Mesenchymal stem cell (in vitro differentiated cells and primary cell): ENCODE data around the gene SEC14L5.

Experiments used
- DNase-seq: peaks from one replicate; pipeline ENCODE4 v3.0.0-alpha.2; 2013
- H2AFZ ChIP-seq: one replicate; pipeline ENCODE4 v1.6.1; 2013; ENCODE audit warnings: low read depth, mild to moderate bottlenecking, control low read depth, inconsistent platforms, low read length, moderate library complexity
- H2AK5ac ChIP-seq: 2 replicates; pipeline ENCODE4 v1.6.1; 2013; ENCODE audit warnings: low read length, moderate library complexity, mild to moderate bottlenecking, inconsistent platforms; ENCODE audit not compliant: severe bottlenecking
- H2BK120ac ChIP-seq: one replicate; pipeline ENCODE4 v1.6.1; 2013; ENCODE audit warnings: low read depth, mild to moderate bottlenecking, inconsistent platforms, low read length, moderate library complexity
- H2BK12ac ChIP-seq, 2 experiments: one replicate each; pipeline ENCODE4 v1.6.1; 2013; ENCODE audit warnings: inconsistent platforms in 2 of 2, low read length in 2 of 2, mild to moderate bottlenecking in 2 of 2, moderate library complexity in 2 of 2, control low read depth in 1 of 2
- H2BK15ac ChIP-seq: one replicate; pipeline ENCODE4 v1.6.1; 2013; ENCODE audit warnings: mild to moderate bottlenecking, low read depth, inconsistent platforms; ENCODE audit not compliant: poor library complexity, severe bottlenecking
- H2BK5ac ChIP-seq: 2 replicates; pipeline ENCODE4 v1.6.1; 2013; ENCODE audit warnings: low read depth, mild to moderate bottlenecking, low read length, control low read depth, inconsistent platforms; ENCODE audit not compliant: poor library complexity, severe bottlenecking
- H3K14ac ChIP-seq, 2 experiments: one replicate each; pipeline ENCODE4 v1.6.1; 2013; ENCODE audit warnings: inconsistent platforms in 2 of 2, low read length in 2 of 2, control low read depth in 1 of 2, mild to moderate bottlenecking in 1 of 2, moderate library complexity in 1 of 2
- H3K18ac ChIP-seq, 2 experiments: one replicate each; pipeline ENCODE4 v1.6.1; 2013; ENCODE audit warnings: inconsistent platforms in 2 of 2, low read length in 2 of 2, control low read depth in 1 of 2, low read depth in 1 of 2, mild to moderate bottlenecking in 1 of 2
- H3K23ac ChIP-seq, 2 experiments: one replicate each; pipeline ENCODE4 v1.6.1; 2013; ENCODE audit warnings: inconsistent platforms in 2 of 2, low read length in 2 of 2, mild to moderate bottlenecking in 2 of 2, moderate library complexity in 2 of 2, control low read depth in 1 of 2
- H3K27ac ChIP-seq: 2 replicates; pipeline ENCODE4 v1.5.1; 2013; ENCODE audit warnings: mild to moderate bottlenecking, moderate library complexity, low read length, control low read depth, inconsistent platforms; ENCODE audit not compliant: poor library complexity, severe bottlenecking
- H3K27me3 ChIP-seq, 2 experiments: 2 replicates each; pipeline versions ENCODE4 v1.6.1 to v1.7.0; 2013; ENCODE audit warnings: low read length in 2 of 2, mild to moderate bottlenecking in 2 of 2, moderate library complexity in 2 of 2, control low read depth in 1 of 2, inconsistent platforms in 1 of 2; ENCODE audit not compliant: control insufficient read depth in 1 of 2, insufficient read depth in 1 of 2
- H3K36me3 ChIP-seq, 2 experiments: 2 replicates each; pipeline versions ENCODE4 v1.6.1 to v1.7.0; 2013; ENCODE audit warnings: low read length in 2 of 2, control low read depth in 1 of 2, inconsistent platforms in 1 of 2, low read depth in 1 of 2, mild to moderate bottlenecking in 1 of 2; ENCODE audit not compliant: insufficient read depth in 2 of 2, control insufficient read depth in 1 of 2
- H3K4ac ChIP-seq, 2 experiments: one replicate each; pipeline ENCODE4 v1.6.1; 2013; ENCODE audit warnings: inconsistent platforms in 2 of 2, low read length in 2 of 2, mild to moderate bottlenecking in 2 of 2, moderate library complexity in 2 of 2, control low read depth in 1 of 2, low read depth in 1 of 2
- H3K4me1 ChIP-seq: 2 replicates; pipeline ENCODE4 v1.6.1; 2013; ENCODE audit warnings: low read depth, low read length, control low read depth; ENCODE audit not compliant: control insufficient read depth, insufficient read depth
- H3K4me2 ChIP-seq: 2 replicates; pipeline ENCODE4 v1.6.1; 2013; ENCODE audit warnings: low read length, mild to moderate bottlenecking, inconsistent platforms; ENCODE audit not compliant: poor library complexity, severe bottlenecking
- H3K4me3 ChIP-seq, 2 experiments: 2 replicates each; pipeline versions ENCODE4 v1.5.1 to v1.7.0; 2013; ENCODE audit warnings: low read length in 2 of 2, mild to moderate bottlenecking in 2 of 2, control low read depth in 1 of 2, low read depth in 1 of 2; ENCODE audit not compliant: insufficient read depth in 1 of 2
- H3K79me1 ChIP-seq: replicated peaks from 2 replicates; pipeline ENCODE4 v1.6.1; 2013; ENCODE audit warnings: mild to moderate bottlenecking, control low read depth, low read length, inconsistent platforms; ENCODE audit not compliant: poor library complexity, severe bottlenecking
- H3K9ac ChIP-seq: 2 replicates; pipeline ENCODE4 v1.7.0; 2013; ENCODE audit warnings: mild to moderate bottlenecking, low read length, moderate library complexity
- H3K9me3 ChIP-seq: 2 replicates; pipeline ENCODE4 v1.7.0; 2013; ENCODE audit warnings: mild to moderate bottlenecking, low read length; ENCODE audit not compliant: control insufficient read depth
- H4K8ac ChIP-seq: one replicate; pipeline ENCODE4 v1.6.1; 2013; ENCODE audit warnings: inconsistent platforms, mild to moderate bottlenecking, low read length, moderate library complexity
- H4K91ac ChIP-seq: one replicate; pipeline ENCODE4 v1.6.1; 2013; ENCODE audit warnings: mild to moderate bottlenecking, low read length, inconsistent platforms
- WGBS: methylation state at CpG from one replicate; pipeline ENCODE4 v1.1.7; 2013; ENCODE audit warnings: mixed read lengths; 5-methylcytosine and 5-hydroxymethylcytosine counted together

The SEC14L5 gene

DNA sequence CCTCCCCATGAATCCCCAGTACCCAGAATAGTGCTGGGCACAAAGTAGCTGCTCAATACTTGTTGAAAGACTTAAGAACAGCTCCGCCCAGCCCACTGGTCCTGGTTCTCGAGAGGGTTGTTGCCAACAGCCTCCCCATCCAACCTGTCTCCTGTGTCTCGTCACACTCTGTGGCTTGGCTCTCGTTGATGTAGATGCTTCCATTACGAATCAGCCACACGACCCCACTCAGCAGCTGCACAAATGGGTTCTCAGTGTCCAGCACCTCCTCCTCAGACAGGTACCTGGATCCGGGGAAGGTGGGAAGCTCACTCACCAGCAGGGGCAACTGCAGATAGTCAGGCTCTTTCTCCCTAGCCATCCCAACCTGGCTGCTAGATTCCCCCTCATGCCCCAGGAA lies 73.5 kb downstream of the SEC14L5 start:
- Histone ChIP-seq H3K18ac (no peak overlapping the region), H3K27me3 (peaks cover 0 to 8% of the 10 kb centered on the region in 2 experiments), H3K23ac (no peak overlapping the region), H3K36me3 (peaks cover 12 to 35% of the 10 kb centered on the region in 2 experiments), H3K4ac (no peak overlapping the region), H3K4me2 (no peak overlapping the region), H4K91ac (no peak overlapping the region), H2AFZ (no peak overlapping the region), H2BK120ac (no peak overlapping the region), H2BK15ac (no peak overlapping the region), H3K9me3 (no peaks in the 10 kb centered on the region), H3K14ac (no peak overlapping the region), H2BK12ac (no peak overlapping the region), H3K4me3 (no peak overlapping the region), H3K4me1 (peaks cover 7% of the 10 kb centered on the region), H3K27ac (no peak overlapping the region), H2BK5ac (no peak overlapping the region), H4K8ac (no peak overlapping the region), H3K9ac (no peak overlapping the region), H2AK5ac (no peak overlapping the region), H3K79me1 (peaks cover 20% of the 10 kb centered on the region)
- no peak for DNase-seq
- WGBS, result 77% methylated on average over 7 of the region's 7 CpGs

DNA sequence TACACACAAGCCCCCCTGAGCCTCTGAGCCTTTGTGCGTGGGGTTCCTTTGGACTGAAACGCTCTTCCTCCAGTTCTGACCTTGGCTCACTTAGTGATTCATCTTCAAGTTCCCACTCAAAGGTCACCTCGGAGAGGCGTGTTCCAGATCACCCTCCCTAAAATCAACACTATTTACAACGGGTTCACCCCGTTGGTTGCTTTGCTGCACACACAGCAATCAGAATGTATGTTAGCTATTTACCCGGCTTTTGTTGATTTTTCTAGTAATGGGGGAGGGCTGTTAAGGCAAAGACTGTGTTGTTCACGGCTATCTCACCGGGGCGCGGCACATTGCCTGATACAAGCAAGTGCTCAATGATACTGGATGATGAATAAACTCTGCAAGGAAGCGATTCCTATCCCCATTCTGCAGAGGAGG lies 74.6 kb downstream of the SEC14L5 start:
- WGBS, result 73% methylated on average over 12 of the region's 12 CpGs

DNA sequence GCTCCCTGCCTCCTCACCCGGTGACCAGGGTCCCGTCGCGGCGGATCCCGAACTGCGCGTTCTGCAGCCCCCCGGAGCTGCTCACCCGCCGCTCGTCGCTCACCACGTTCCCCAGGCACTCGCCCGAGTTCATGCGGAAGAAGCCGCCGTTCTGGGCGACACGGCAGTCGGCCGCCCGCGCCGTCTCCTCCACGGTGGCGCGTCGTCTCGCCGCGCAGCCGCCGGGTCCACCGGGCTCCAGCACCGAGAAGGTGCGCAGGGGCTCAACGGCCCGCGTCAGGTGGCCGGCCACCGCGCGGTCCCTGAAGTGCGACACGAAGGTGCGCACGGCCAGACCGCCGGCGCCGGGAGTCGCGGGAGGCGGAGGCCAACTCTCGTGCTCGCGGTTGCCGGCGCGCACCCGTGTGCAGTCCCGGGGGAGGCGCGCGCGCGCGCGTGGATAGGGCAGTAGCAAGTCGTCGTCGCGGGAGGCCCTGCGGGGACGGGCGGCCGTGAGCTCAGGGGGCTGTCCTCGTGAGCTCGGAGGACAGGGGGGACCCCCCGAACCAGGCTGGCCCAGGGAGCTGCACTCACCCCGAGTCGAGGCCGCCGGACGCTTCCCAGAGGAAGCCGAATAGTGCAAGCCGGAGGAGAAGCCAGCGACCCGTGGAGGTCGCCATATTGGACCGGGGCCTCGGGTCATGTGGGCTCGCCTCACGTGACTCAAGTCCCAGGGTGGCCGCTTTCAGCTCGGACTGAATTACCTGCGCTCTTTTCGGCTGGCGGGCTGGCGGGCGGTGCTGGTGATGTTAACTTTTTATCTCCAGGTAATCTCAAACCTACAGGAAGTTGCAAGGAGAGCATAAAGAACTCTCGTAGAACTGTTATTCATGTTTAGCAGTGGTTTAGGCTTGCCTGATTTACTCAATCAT lies 75.4 kb downstream of the SEC14L5 start, which contains the start of gene NAGPA:
TSS of gene NAGPA (minus strand) at position 680 of the 911 bp plus-strand sequence. CDS start at position 659, 21 bp downstream.
- peaks cover 0 to 8% of the 10 kb centered on the region in 2 experiments for H3K27me3 ChIP-seq
- peak within 1 kb of the TSS; percentile 68 to 70 for H3K4ac ChIP-seq
- under 1% methylated on average over 99 of the region's 104 CpGs for WGBS

More for the DNA sequence above, 74.6 kb downstream of the SEC14L5 start:
- H3K4me2 ChIP-seq, result peak overlapping the region; percentile 91
- no peak overlapping the region for H4K91ac ChIP-seq
- peak overlapping the region; percentile 82 to 91 for H3K4me3 ChIP-seq
- no peak overlapping the region for H2BK15ac ChIP-seq
- peaks cover 20% of the 10 kb centered on the region for H3K79me1 ChIP-seq
- H2BK5ac ChIP-seq, result no peak overlapping the region
- no peak overlapping the region for H2BK12ac ChIP-seq
- H3K23ac ChIP-seq, result no peak overlapping the region
- no peak overlapping the region for H2BK120ac ChIP-seq
- H3K18ac ChIP-seq, result no peak overlapping the region
- H3K4ac ChIP-seq, result no peak overlapping the region
- no peak overlapping the region for H2AK5ac ChIP-seq
- H3K27me3 ChIP-seq, result peaks cover 0 to 8% of the 10 kb centered on the region in 2 experiments
- peak overlapping the region; percentile 87 for H3K9ac ChIP-seq
- H3K36me3 ChIP-seq, result peaks cover 12 to 25% of the 10 kb centered on the region in 2 experiments
- peak overlapping the region; percentile 97 for H2AFZ ChIP-seq
- no peak overlapping the region for H3K14ac ChIP-seq
- no peak overlapping the region for H3K27ac ChIP-seq
- peaks cover 7% of the 10 kb centered on the region for H3K4me1 ChIP-seq
- no peak for DNase-seq
- H3K9me3 ChIP-seq, result no peaks in the 10 kb centered on the region
- H4K8ac ChIP-seq, result peak overlapping the region; percentile 99

DNA sequence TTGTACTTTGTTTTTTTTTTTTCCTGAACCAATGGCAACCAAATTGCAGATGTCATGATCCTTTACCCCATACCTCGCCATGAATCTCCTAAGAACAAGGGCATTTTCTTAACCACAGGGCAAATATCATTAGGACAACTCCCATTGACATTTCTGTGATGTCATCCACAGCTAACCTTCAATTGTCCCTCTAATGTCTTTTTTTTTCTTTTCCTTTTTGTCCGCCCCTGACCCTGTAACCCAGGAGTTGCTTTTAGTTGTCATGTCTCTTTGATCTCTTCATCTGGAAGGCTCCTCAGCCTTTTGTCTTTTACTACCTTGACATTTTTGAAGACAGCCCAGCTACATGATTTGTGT lies 76.0 kb downstream of the SEC14L5 start:
- H3K14ac ChIP-seq, result no peak overlapping the region

More for the DNA sequence above, 75.4 kb downstream of the SEC14L5 start, which contains the start of gene NAGPA:
- Histone ChIP-seq H2BK5ac (no peak within 1 kb of the TSS), H3K18ac (peak within 1 kb of the TSS; percentile 82 to 85), H2BK120ac (peak within 1 kb of the TSS; percentile 75), H3K4me3 (peak within 1 kb of the TSS; percentile 82 to 91), H3K9ac (peak within 1 kb of the TSS; percentile 87), H3K36me3 (peaks cover 12 to 21% of the 10 kb centered on the region in 2 experiments), H3K14ac (no peak within 1 kb of the TSS), H3K4me2 (peak within 1 kb of the TSS; percentile 91), H4K91ac (peak within 1 kb of the TSS; percentile 82), H2BK12ac (peak within 1 kb of the TSS in 1 of 2 experiments; percentile 88), H2AFZ (peak within 1 kb of the TSS; percentile 97), H2AK5ac (no peak within 1 kb of the TSS), H3K9me3 (no peaks in the 10 kb centered on the region), H3K79me1 (peaks cover 20% of the 10 kb centered on the region), H4K8ac (peak within 1 kb of the TSS; percentile 99), H3K23ac (no peak within 1 kb of the TSS), H2BK15ac (no peak within 1 kb of the TSS), H3K4me1 (peaks cover 7% of the 10 kb centered on the region), H3K27ac (peak within 1 kb of the TSS; percentile 15)
- DNase-seq, result peak; percentile 84

More for the DNA sequence above, 76.0 kb downstream of the SEC14L5 start:
- Histone ChIP-seq H3K9ac (peak overlapping the region; percentile 87), H3K27ac (no peak overlapping the region), H3K79me1 (peaks cover 20% of the 10 kb centered on the region), H3K4ac (peak overlapping the region; percentile 1 to 68), H3K27me3 (peaks cover 0 to 8% of the 10 kb centered on the region in 2 experiments), H3K18ac (no peak overlapping the region), H2AFZ (no peak overlapping the region), H4K91ac (no peak overlapping the region), H4K8ac (peak overlapping the region; percentile 12), H3K36me3 (peaks cover 7 to 14% of the 10 kb centered on the region in 2 experiments), H3K4me3 (peak overlapping the region in 1 of 2 experiments; percentile 82), H2AK5ac (no peak overlapping the region), H2BK12ac (no peak overlapping the region), H2BK5ac (no peak overlapping the region), H2BK120ac (no peak overlapping the region), H3K4me1 (peaks cover 7% of the 10 kb centered on the region), H3K4me2 (peak overlapping the region; percentile 91), H2BK15ac (no peak overlapping the region), H3K23ac (no peak overlapping the region), H3K9me3 (no peaks in the 10 kb centered on the region)
- no peak for DNase-seq
- 40% methylated on average over 2 of the region's 2 CpGs for WGBS
